ENCODE results near the gene CAMK1.
A peak's percentile ranks its signal among the peaks of the same experiment; 100 is the strongest.

The CAMK1 gene

GRCh38 chr3:9769426-9770275, at the start of gene CAMK1:
Gene CAMK1 (minus strand): TSS chr3:9769947. CDS start chr3:9767749, 2,198 bp downstream.
- peak; percentile 58 for DNase-seq

GRCh38 chr3:9818666-9819335, 49.1 kb upstream of the CAMK1 start:
- no peak for DNase-seq

GRCh38 chr3:9817436-9817835, 47.7 kb upstream of the CAMK1 start:
- no peak for DNase-seq

- no peak for DNase-seq
These were observed 46.2 kb upstream of the CAMK1 start for GRCh38 chr3:9815986-9816385.

- no peak for DNase-seq
These were observed 43.2 kb upstream of the CAMK1 start for GRCh38 chr3:9812870-9813483.

- DNase-seq = no peak
These were observed 41.1 kb upstream of the CAMK1 start for GRCh38 chr3:9810846-9811245.

- no peak for DNase-seq
These were observed 40.7 kb upstream of the CAMK1 start for GRCh38 chr3:9810433-9810770.

GRCh38 chr3:9809615-9810432, 40.1 kb upstream of the CAMK1 start, which contains the start of gene TTLL3:
Gene TTLL3 (plus strand): TSS chr3:9810262. CDS start chr3:9810662, 400 bp downstream.
- DNase-seq = peak; percentile 41

- no peak for DNase-seq
These were observed 39.5 kb upstream of the CAMK1 start for GRCh38 chr3:9809239-9809614.

- peak; percentile 63 for DNase-seq
These were observed 38.7 kb upstream of the CAMK1 start for GRCh38 chr3:9808345-9809037.

GRCh38 chr3:9807981-9808344, 38.2 kb upstream of the CAMK1 start:
- DNase-seq = no peak

GRCh38 chr3:9806688-9807589, 37.2 kb upstream of the CAMK1 start:
- DNase-seq = no peak

- no peak for DNase-seq
These were observed 36.4 kb upstream of the CAMK1 start for GRCh38 chr3:9806137-9806536.

GRCh38 chr3:9804996-9805395, 35.2 kb upstream of the CAMK1 start:
- DNase-seq = no peak

GRCh38 chr3:9803494-9803893, 33.7 kb upstream of the CAMK1 start:
- no peak for DNase-seq

- no peak for DNase-seq
These were observed 30.8 kb upstream of the CAMK1 start for GRCh38 chr3:9800529-9800928.

GRCh38 chr3:9797196-9797945, 27.6 kb upstream of the CAMK1 start:
- DNase-seq = no peak

- DNase-seq = no peak
These were observed 25.5 kb upstream of the CAMK1 start for GRCh38 chr3:9795207-9795606.

GRCh38 chr3:9794400-9794799, 24.7 kb upstream of the CAMK1 start:
- no peak for DNase-seq

GRCh38 chr3:9793161-9793781, 23.5 kb upstream of the CAMK1 start:
- DNase-seq = peak; percentile 38

All from CD4-positive, alpha-beta T cell treated with Interleukin-10 for 1 hour (primary cell).